H9 (cell line): ENCODE data around the gene HOXB8. TPM values are rescaled to one million over a fixed set of nuclear protein-coding genes. Genes with fewer than 3 reads are reported as not detected.
A peak's percentile ranks its signal among the peaks of the same experiment; 100 is the strongest.

Source experiments
- DNase-seq: peaks from one replicate; pipeline ENCODE4 v3.0.0-alpha.2; 2017
- H2AFZ ChIP-seq: one replicate; pipeline ENCODE4 v1.6.1; 2013; ENCODE audit warnings: mild to moderate bottlenecking, low read length, control low read depth, moderate library complexity
- H2AK5ac ChIP-seq: 2 replicates; pipeline ENCODE4 v1.6.1; 2013; ENCODE audit warnings: low read length, control low read depth, mixed read lengths; ENCODE audit not compliant: insufficient read length
- H2BK120ac ChIP-seq: one replicate; pipeline ENCODE4 v1.6.1; 2013; ENCODE audit warnings: low read depth, mild to moderate bottlenecking, low read length, control low read depth, inconsistent platforms; ENCODE audit not compliant: poor library complexity, severe bottlenecking
- H2BK12ac ChIP-seq: 2 replicates; pipeline ENCODE4 v1.6.1; 2013; ENCODE audit warnings: low read length, control low read depth, mixed read lengths, low read depth; ENCODE audit not compliant: insufficient read length
- H2BK15ac ChIP-seq: 2 replicates; pipeline ENCODE4 v1.6.1; 2013; ENCODE audit warnings: low read depth, low read length, control low read depth
- H2BK20ac ChIP-seq: one replicate; pipeline ENCODE4 v1.6.1; 2013; ENCODE audit warnings: low read depth, mild to moderate bottlenecking, low read length, control low read depth, inconsistent platforms; ENCODE audit not compliant: poor library complexity, severe bottlenecking
- H2BK5ac ChIP-seq: 2 replicates; pipeline ENCODE4 v1.6.1; 2013; ENCODE audit warnings: low read length, control low read depth, mixed read lengths; ENCODE audit not compliant: insufficient read length
- H3K14ac ChIP-seq: 2 replicates; pipeline ENCODE4 v1.6.1; 2013; ENCODE audit warnings: low read length, control low read depth; ENCODE audit not compliant: insufficient read depth
- H3K18ac ChIP-seq: 2 replicates; pipeline ENCODE4 v1.6.1; 2013; ENCODE audit warnings: low read depth, mild to moderate bottlenecking, mixed read lengths, low read length, control low read depth; ENCODE audit not compliant: insufficient read length
- H3K23ac ChIP-seq: 2 replicates; pipeline ENCODE4 v1.6.1; 2013; ENCODE audit warnings: low read length, control low read depth, mixed read lengths, low read depth; ENCODE audit not compliant: insufficient read length
- H3K23me2 ChIP-seq: 2 replicates; pipeline ENCODE4 v1.6.1; 2013; ENCODE audit warnings: low read depth, mild to moderate bottlenecking, mixed read lengths, low read length, control low read depth; ENCODE audit not compliant: insufficient read length, poor library complexity, severe bottlenecking
- H3K27ac ChIP-seq: 2 replicates; pipeline ENCODE4 v1.5.1; 2013; ENCODE audit warnings: low read length, control low read depth, mixed read lengths, low read depth; ENCODE audit not compliant: insufficient read length
- H3K27me3 ChIP-seq: 2 replicates; pipeline ENCODE4 v1.6.1; 2013; ENCODE audit warnings: low read length, control low read depth, inconsistent platforms; ENCODE audit not compliant: insufficient read depth
- H3K4ac ChIP-seq: 2 replicates; pipeline ENCODE4 v1.6.1; 2013; ENCODE audit warnings: low read depth, mild to moderate bottlenecking, control low read depth, inconsistent platforms, low read length, moderate library complexity
- H3K4me1 ChIP-seq: 2 replicates; pipeline ENCODE4 v1.6.1; 2013; ENCODE audit warnings: low read length, control low read depth, inconsistent platforms; ENCODE audit not compliant: insufficient read depth
- H3K4me2 ChIP-seq: 2 replicates; pipeline ENCODE4 v1.6.1; 2013; ENCODE audit warnings: low read length, control low read depth, mixed read lengths; ENCODE audit not compliant: insufficient read length, insufficient read depth
- H3K56ac ChIP-seq: 2 replicates; pipeline ENCODE4 v1.6.1; 2013; ENCODE audit warnings: low read depth, mild to moderate bottlenecking, mixed read lengths, low read length, control low read depth; ENCODE audit not compliant: insufficient read length
- H3K79me1 ChIP-seq: 2 replicates; pipeline ENCODE4 v1.6.1; 2013; ENCODE audit warnings: low read depth, mild to moderate bottlenecking, moderate library complexity, low read length, control low read depth, inconsistent platforms; ENCODE audit not compliant: insufficient read depth, poor library complexity, severe bottlenecking
- H3K79me2 ChIP-seq: 2 replicates; pipeline ENCODE4 v1.6.1; 2013; ENCODE audit warnings: low read length, control low read depth, inconsistent platforms; ENCODE audit not compliant: insufficient read depth
- H3K9ac ChIP-seq: 2 replicates; pipeline ENCODE4 v1.6.1; 2013; ENCODE audit warnings: low read length, control low read depth, mixed read lengths; ENCODE audit not compliant: insufficient read length; ENCODE audit errors: extremely low read depth
- H3K9me3 ChIP-seq: one replicate; pipeline ENCODE4 v1.6.1; 2013; ENCODE audit warnings: low read depth, low read length, inconsistent platforms; ENCODE audit not compliant: control insufficient read depth
- H3T11ph ChIP-seq: one replicate; pipeline ENCODE4 v1.6.1; 2013; ENCODE audit warnings: mild to moderate bottlenecking, low read length, control low read depth, inconsistent platforms
- H4K20me1 ChIP-seq: one replicate; pipeline ENCODE4 v1.6.1; 2013; ENCODE audit not compliant: control insufficient read depth, insufficient read length, insufficient read depth
- H4K5ac ChIP-seq: 2 replicates; pipeline ENCODE4 v1.6.1; 2013; ENCODE audit warnings: low read depth, mild to moderate bottlenecking, mixed read lengths, low read length, control low read depth; ENCODE audit not compliant: insufficient read length
- H4K8ac ChIP-seq: replicated peaks from 2 replicates; pipeline ENCODE4 v1.6.1; 2013; ENCODE audit warnings: low read length, control low read depth, mixed read lengths, low read depth; ENCODE audit not compliant: insufficient read length
- H4K91ac ChIP-seq: 2 replicates; pipeline ENCODE4 v1.6.1; 2013; ENCODE audit warnings: low read depth, mild to moderate bottlenecking, moderate library complexity, mixed read lengths, low read length, control low read depth; ENCODE audit not compliant: insufficient read length
- H3K27ac Mint-ChIP-seq, 3 experiments: 2 replicates in 2 of 3; 3 replicates in 1 of 3; pipeline ENCODE4 v1.8.0; 2020 to 2021; ENCODE audit warnings: mixed read lengths in 3 of 3, mild to moderate bottlenecking in 1 of 3, moderate library complexity in 1 of 3
- H3K27me3 Mint-ChIP-seq: 2 replicates; pipeline ENCODE4 v1.8.0; 2021; ENCODE audit warnings: low read depth, mild to moderate bottlenecking, moderate library complexity, mixed read lengths
- H3K36me3 Mint-ChIP-seq, 3 experiments: 2 replicates in 2 of 3; 3 replicates in 1 of 3; pipeline ENCODE4 v1.8.0; 2020 to 2021; ENCODE audit warnings: low read depth in 3 of 3, mixed read lengths in 3 of 3; ENCODE audit not compliant: insufficient read depth in 1 of 3
- H3K4me1 Mint-ChIP-seq, 2 experiments: 2 replicates each; pipeline ENCODE4 v1.8.0; 2020; ENCODE audit warnings: mixed read lengths in 2 of 2
- H3K4me3 Mint-ChIP-seq, 2 experiments: 2 replicates in 1 of 2; 3 replicates in 1 of 2; pipeline ENCODE4 v1.8.0; 2020 to 2021; ENCODE audit warnings: mild to moderate bottlenecking in 2 of 2, mixed read lengths in 2 of 2, moderate library complexity in 1 of 2
- H3K9me3 Mint-ChIP-seq, 2 experiments: 2 replicates in 1 of 2; 3 replicates in 1 of 2; pipeline ENCODE4 v1.8.0; 2020; ENCODE audit warnings: mild to moderate bottlenecking in 2 of 2, mixed read lengths in 2 of 2, moderate library complexity in 1 of 2
- CTCF ChIP-seq: fragments of 200-600 bp; sonication (generic); conservative IDR thresholded peaks from 3 replicates; pipeline ENCODE4 v1.8.0; 2021; ENCODE audit warnings: antibody characterized with exemption, mild to moderate bottlenecking
- WGBS: extraction: QIAGEN DNeasy Blood & Tissue Kit; methylation state at CpG from one replicate; pipeline ENCODE4 v1.1.7; 2013; ENCODE audit warnings: missing lambda C conversion rate, low lambda C conversion rate, mixed read lengths; ENCODE audit not compliant: insufficient read length; ENCODE audit errors: extremely low coverage; 5-methylcytosine and 5-hydroxymethylcytosine counted together
- total RNA-seq: library from RNA; stranded (reverse); gene quantifications from 2 replicates; pipeline ENCODE4 v1.2.1, GENCODE V29; 2021

Gene HOXB8
- total RNA-seq, 1 experiment from 2014 or later, result not detected

GRCh38 chr17:48618256-48618896 lies 3.3 kb upstream of the HOXB8 start:
- H3K36me3 Mint-ChIP-seq, result peaks cover 0 to 2% (median 0%) of the 10 kb centered on the region in 3 experiments; a peak in 1 of 7 replicates
- Histone ChIP-seq H4K20me1 (no peaks in the 10 kb centered on the region), H3K23ac (no peak overlapping the region), H2BK5ac (no peak overlapping the region), H3K14ac (no peak overlapping the region), H2AK5ac (no peak overlapping the region), H3K18ac (no peak overlapping the region), H3K9ac (no peak overlapping the region), H2BK20ac (no peak overlapping the region), H3K27me3 (peaks cover 97% of the 10 kb centered on the region), H3K79me2 (no peaks in the 10 kb centered on the region), H2BK12ac (no peak overlapping the region), H4K91ac (no peak overlapping the region), H3K79me1 (no peaks in the 10 kb centered on the region), H3T11ph (no peak overlapping the region), H4K5ac (no peak overlapping the region), H2AFZ (no peak overlapping the region), H2BK120ac (no peak overlapping the region), H3K56ac (no peak overlapping the region), H3K4me2 (no peak overlapping the region), H3K4ac (no peak overlapping the region), H3K9me3 (no peaks in the 10 kb centered on the region), H3K27ac (no peak overlapping the region), H3K23me2 (no peaks in the 10 kb centered on the region), H3K4me1 (no peaks in the 10 kb centered on the region), H4K8ac (no peak overlapping the region), H2BK15ac (no peak overlapping the region)
- WGBS, result no CpG with 5 or more reads among the region's 25 CpGs
- TF ChIP-seq CTCF, result peak; percentile 98
- H3K4me1 Mint-ChIP-seq, result peaks cover 0 to 18% of the 10 kb centered on the region in 2 experiments; a peak in 2 of 4 replicates
- peaks cover 3 to 35% of the 10 kb centered on the region in 2 experiments; a peak in 3 of 5 replicates for H3K9me3 Mint-ChIP-seq
- H3K4me3 Mint-ChIP-seq, result peak overlapping the region in 1 of 2 experiments; percentile 46; a peak in 1 of 5 replicates
- no peak overlapping the region for H3K27ac Mint-ChIP-seq
- peaks cover 100% of the 10 kb centered on the region for H3K27me3 Mint-ChIP-seq
- DNase-seq, result peak; percentile 93
